IMR-90 (cell line): Measurements from ENCODE around the gene SERPINA1.

Source experiments
- CEBPB ChIP-seq: IDR thresholded peaks from 2 replicates; pipeline ENCODE4 v1.6.1; 2012; ENCODE audit warnings: low read depth, low read length, improper control_type of control experiment
- CHD1 ChIP-seq: IDR thresholded peaks from 2 replicates; pipeline ENCODE4 v1.6.1; 2012; ENCODE audit warnings: low read depth, low read length, improper control_type of control experiment
- CTCF ChIP-seq: conservative IDR thresholded peaks from 2 replicates; pipeline ENCODE4 v1.5.1; 2012; ENCODE audit warnings: mild to moderate bottlenecking, low read depth, low read length, improper control_type of control experiment
- FOS ChIP-seq: fragments of 150-350 bp; IDR thresholded peaks from 2 replicates; pipeline ENCODE4 v1.6.1; 2016; ENCODE audit warnings: low read depth, low read length
- MAZ ChIP-seq: IDR thresholded peaks from 2 replicates; pipeline ENCODE4 v1.6.1; 2012; ENCODE audit warnings: low read depth, mild to moderate bottlenecking, low read length, improper control_type of control experiment, moderate library complexity, borderline replicate concordance
- MXI1 ChIP-seq: IDR thresholded peaks from 2 replicates; pipeline ENCODE4 v1.6.1; 2012; ENCODE audit warnings: low read depth, mild to moderate bottlenecking, low read length, moderate library complexity, borderline replicate concordance
- POLR2A ChIP-seq: IDR thresholded peaks from 2 replicates; pipeline ENCODE4 v1.6.1; 2012; ENCODE audit warnings: mild to moderate bottlenecking, low read depth, low read length
- RAD21 ChIP-seq: IDR thresholded peaks from 2 replicates; pipeline ENCODE4 v1.6.1; 2012; ENCODE audit warnings: low read length, improper control_type of control experiment
- RFX5 ChIP-seq: IDR thresholded peaks from 2 replicates; pipeline ENCODE4 v1.8.0; 2012; ENCODE audit warnings: low read depth, mild to moderate bottlenecking, low read length, moderate library complexity
- SMC3 ChIP-seq: fragments of 150-350 bp; IDR thresholded peaks from 2 replicates; pipeline ENCODE4 v1.6.1; 2016; ENCODE audit warnings: low read depth, mild to moderate bottlenecking, antibody characterized with exemption, low read length, moderate library complexity
- USF2 ChIP-seq: fragments of 150-350 bp; IDR thresholded peaks from 2 replicates; pipeline ENCODE4 v1.6.1; 2017; ENCODE audit warnings: mild to moderate bottlenecking, antibody characterized with exemption, low read length, low read depth

- no peak for TF ChIP-seq CTCF
- no peak for TF ChIP-seq POLR2A
- no peak for TF ChIP-seq CHD1
- TF ChIP-seq CEBPB = no peak
- no peak for TF ChIP-seq USF2
- no peak for TF ChIP-seq FOS
- TF ChIP-seq MXI1 = no peak
- TF ChIP-seq RAD21 = no peak
- TF ChIP-seq RFX5 = no peak
- no peak for TF ChIP-seq SMC3
- TF ChIP-seq MAZ = no peak
Measured at GRCh38 chr14:94400422-94400841, 12.0 kb upstream of the SERPINA1 start.
